ENCODE results near the gene SMG6.
A peak's percentile ranks its signal among the peaks of the same experiment; 100 is the strongest.

SMG6 gene

DNA sequence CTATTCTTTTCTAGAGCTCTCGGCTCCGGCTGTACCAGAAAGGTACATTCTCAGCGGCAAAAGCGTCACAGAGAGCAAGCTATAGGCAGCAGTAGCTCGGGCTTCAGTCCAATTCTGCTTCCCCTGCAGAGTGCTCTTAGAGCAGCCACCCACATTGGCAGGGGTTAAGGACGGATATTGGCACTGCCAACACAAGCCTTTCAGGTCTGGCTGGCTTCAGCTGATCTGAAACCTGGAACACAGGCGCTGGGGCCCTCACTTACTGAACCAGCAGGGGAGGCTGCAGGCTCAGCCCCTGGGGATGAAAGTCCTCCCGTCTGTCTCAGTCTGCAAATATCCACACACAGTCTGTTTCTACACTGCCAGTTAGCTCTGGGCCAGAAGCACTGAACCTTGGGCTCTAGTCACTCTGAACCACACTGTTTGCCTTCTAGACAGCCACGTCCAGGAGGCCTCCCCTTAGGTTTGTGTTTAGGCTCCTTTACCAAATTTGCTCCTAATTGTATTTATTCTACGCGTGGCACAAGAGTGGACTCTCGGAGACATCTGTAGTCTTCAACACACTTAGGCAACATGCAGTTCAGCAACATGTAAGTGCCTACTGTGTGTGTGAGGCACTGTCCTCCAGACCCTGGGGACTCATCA, 208.6 kb downstream of the SMG6 start:
- peaks cover 12% of the 10 kb centered on the region for H3K4me1 ChIP-seq (ENCODE audit: low read length)
- H3K79me2 ChIP-seq (ENCODE audit: low read length) = no peaks in the 10 kb centered on the region
- H3K9ac ChIP-seq (ENCODE audit: low read length) = no peak overlapping the region
- H3K4me3 ChIP-seq (ENCODE audit: low read length) = no peak overlapping the region
- H3K9me3 ChIP-seq (ENCODE audit: insufficient read depth, low read length) = no peaks in the 10 kb centered on the region
- H3K36me3 ChIP-seq (replicated peaks; ENCODE audit: low read depth, low read length) = no peaks in the 10 kb centered on the region
- peaks cover 7% of the 10 kb centered on the region; the same call in 1 of the 2 replicates for H3K27me3 ChIP-seq (ENCODE audit: low read depth, low read length)
- H3K4me2 ChIP-seq (ENCODE audit: low read length) = no peak overlapping the region
- no peak for TF ChIP-seq EZH2phosphoT487 (IDR thresholded peaks at IDR 0.05; ENCODE audit: low read depth)
- TF ChIP-seq, protein P1, sequence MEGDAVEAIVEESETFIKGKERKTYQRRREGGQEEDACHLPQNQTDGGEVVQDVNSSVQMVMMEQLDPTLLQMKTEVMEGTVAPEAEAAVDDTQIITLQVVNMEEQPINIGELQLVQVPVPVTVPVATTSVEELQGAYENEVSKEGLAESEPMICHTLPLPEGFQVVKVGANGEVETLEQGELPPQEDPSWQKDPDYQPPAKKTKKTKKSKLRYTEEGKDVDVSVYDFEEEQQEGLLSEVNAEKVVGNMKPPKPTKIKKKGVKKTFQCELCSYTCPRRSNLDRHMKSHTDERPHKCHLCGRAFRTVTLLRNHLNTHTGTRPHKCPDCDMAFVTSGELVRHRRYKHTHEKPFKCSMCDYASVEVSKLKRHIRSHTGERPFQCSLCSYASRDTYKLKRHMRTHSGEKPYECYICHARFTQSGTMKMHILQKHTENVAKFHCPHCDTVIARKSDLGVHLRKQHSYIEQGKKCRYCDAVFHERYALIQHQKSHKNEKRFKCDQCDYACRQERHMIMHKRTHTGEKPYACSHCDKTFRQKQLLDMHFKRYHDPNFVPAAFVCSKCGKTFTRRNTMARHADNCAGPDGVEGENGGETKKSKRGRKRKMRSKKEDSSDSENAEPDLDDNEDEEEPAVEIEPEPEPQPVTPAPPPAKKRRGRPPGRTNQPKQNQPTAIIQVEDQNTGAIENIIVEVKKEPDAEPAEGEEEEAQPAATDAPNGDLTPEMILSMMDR (IDR thresholded peaks at IDR 0.05; ENCODE audit: low read depth, low read length) = peak; percentile 39
- H2AFZ ChIP-seq (ENCODE audit: low read depth, low read length) = no peak overlapping the region
- no peaks in the 10 kb centered on the region for H4K20me1 ChIP-seq (ENCODE audit: insufficient read depth, low read length)
- H3K27ac ChIP-seq (ENCODE audit: low read length) = no peak overlapping the region

DNA sequence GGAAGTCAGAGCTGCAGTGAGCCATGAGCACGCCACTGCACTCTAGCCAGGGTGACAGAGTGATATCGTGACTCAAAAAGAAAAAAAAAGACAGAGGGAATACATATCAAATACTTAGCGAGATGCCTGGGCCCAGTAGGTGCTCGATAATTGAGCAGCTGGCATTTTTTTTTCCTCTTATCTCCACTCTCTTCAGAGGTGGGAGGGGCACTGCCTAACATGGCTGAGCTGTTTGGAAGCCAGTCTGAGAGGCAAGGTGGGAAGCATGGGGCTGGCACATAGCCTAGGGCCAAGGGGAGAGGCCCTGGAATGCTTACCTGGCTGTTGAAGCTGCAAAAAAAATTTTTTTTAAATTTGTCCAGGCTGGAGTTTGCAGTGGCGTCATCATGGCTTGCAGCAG, 210.2 kb downstream of the SMG6 start:
- no peak overlapping the region for H3K4me3 ChIP-seq (ENCODE audit: low read length)
- no peaks in the 10 kb centered on the region for H3K36me3 ChIP-seq (replicated peaks; ENCODE audit: low read depth, low read length)
- H4K20me1 ChIP-seq (ENCODE audit: insufficient read depth, low read length) = no peaks in the 10 kb centered on the region
- H2AFZ ChIP-seq (ENCODE audit: low read depth, low read length) = no peak overlapping the region
- TF ChIP-seq, protein P1 (IDR thresholded peaks at IDR 0.05; ENCODE audit: low read depth, low read length) = no peak
- TF ChIP-seq EZH2phosphoT487 (IDR thresholded peaks at IDR 0.05; ENCODE audit: low read depth) = no peak
- peaks cover 22% of the 10 kb centered on the region for H3K4me1 ChIP-seq (ENCODE audit: low read length)
- no peak overlapping the region for H3K27ac ChIP-seq (ENCODE audit: low read length)
- H3K9me3 ChIP-seq (ENCODE audit: insufficient read depth, low read length) = no peaks in the 10 kb centered on the region
- no peaks in the 10 kb centered on the region for H3K79me2 ChIP-seq (ENCODE audit: low read length)
- H3K4me2 ChIP-seq (ENCODE audit: low read length) = no peak overlapping the region
- no peak overlapping the region for H3K9ac ChIP-seq (ENCODE audit: low read length)
- peaks cover 11% of the 10 kb centered on the region; the same call in 1 of the 2 replicates for H3K27me3 ChIP-seq (ENCODE audit: low read depth, low read length)

DNA sequence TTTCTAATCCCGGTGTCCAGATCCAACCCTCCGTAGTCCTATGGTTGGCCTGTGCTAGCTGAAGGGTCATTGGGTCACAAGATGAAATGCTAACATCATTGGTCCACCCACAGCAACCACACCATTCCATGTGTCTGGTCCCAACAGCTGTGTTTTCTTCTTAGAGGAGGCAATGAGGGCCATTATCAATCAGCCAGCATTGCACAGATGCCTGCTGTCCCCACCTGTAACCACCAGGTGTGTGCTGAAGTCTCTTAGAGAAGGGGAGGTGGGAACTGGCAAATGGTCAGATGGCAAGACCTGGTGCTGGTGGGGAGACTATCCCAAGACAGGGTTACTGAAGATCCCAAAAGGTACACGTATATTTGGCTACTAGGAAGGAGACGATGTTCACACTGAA, 211.3 kb downstream of the SMG6 start:
- Histone ChIP-seq H2AFZ (ENCODE audit: low read depth, low read length) (no peak overlapping the region), H3K4me3 (ENCODE audit: low read length) (no peak overlapping the region), H3K79me2 (ENCODE audit: low read length) (no peaks in the 10 kb centered on the region), H3K9me3 (ENCODE audit: insufficient read depth, low read length) (no peaks in the 10 kb centered on the region), H3K27me3 (ENCODE audit: low read depth, low read length) (peaks cover 14% of the 10 kb centered on the region; the same call in 1 of the 2 replicates), H4K20me1 (ENCODE audit: insufficient read depth, low read length) (peaks cover 2% of the 10 kb centered on the region), H3K4me2 (ENCODE audit: low read length) (no peak overlapping the region), H3K27ac (ENCODE audit: low read length) (no peak overlapping the region), H3K9ac (ENCODE audit: low read length) (no peak overlapping the region), H3K4me1 (ENCODE audit: low read length) (peaks cover 33% of the 10 kb centered on the region), H3K36me3 (replicated peaks; ENCODE audit: low read depth, low read length) (no peaks in the 10 kb centered on the region)
- TF ChIP-seq EZH2phosphoT487 (IDR thresholded peaks at IDR 0.05; ENCODE audit: low read depth) = no peak
- TF ChIP-seq, protein P1 (IDR thresholded peaks at IDR 0.05; ENCODE audit: low read depth, low read length) = no peak

DNA sequence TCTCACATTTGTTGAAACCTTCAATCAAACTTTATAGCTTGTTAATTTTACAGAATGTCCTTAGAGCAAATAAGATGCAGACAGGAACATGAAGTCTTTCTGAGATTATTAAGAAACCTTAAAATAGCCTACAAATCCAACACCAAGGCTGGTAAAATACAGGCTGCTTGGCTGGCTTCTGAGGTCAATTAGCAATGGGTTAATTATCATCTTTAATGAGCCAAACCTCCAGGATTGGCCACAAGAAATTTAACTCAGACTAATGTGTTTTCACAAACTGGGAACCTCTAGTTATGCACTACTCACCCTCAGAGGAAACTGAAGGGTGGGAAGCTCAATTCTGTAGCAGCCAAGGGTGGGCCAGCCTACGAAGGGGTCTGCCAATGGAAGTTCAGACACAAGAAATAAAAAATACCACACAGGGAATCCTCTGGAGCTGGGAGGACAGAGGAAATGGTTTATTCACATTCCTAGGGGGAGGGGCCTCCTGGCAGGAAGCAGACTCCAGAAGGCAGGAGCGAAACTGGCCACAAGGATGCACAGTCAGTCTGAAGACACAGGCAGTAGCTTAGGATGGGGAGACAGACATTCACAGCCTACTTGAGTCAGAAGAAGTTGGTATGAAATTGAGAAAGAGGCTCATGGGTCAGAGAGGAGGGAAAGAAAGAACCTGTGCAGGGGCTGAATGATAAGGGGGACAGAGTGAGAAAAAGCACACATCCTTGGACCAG, 212.6 kb downstream of the SMG6 start:
- TF ChIP-seq, protein P1 (IDR thresholded peaks at IDR 0.05; ENCODE audit: low read depth, low read length) = no peak
- no peak for TF ChIP-seq EZH2phosphoT487 (IDR thresholded peaks at IDR 0.05; ENCODE audit: low read depth)
- Histone ChIP-seq H3K4me2 (ENCODE audit: low read length) (peak overlapping the region; percentile 85), H4K20me1 (ENCODE audit: insufficient read depth, low read length) (peaks cover 13% of the 10 kb centered on the region), H3K9ac (ENCODE audit: low read length) (no peak overlapping the region), H3K9me3 (ENCODE audit: insufficient read depth, low read length) (no peaks in the 10 kb centered on the region), H3K27ac (ENCODE audit: low read length) (no peak overlapping the region), H3K4me1 (ENCODE audit: low read length) (peaks cover 46% of the 10 kb centered on the region), H3K36me3 (replicated peaks; ENCODE audit: low read depth, low read length) (no peaks in the 10 kb centered on the region), H3K27me3 (ENCODE audit: low read depth, low read length) (peaks cover 19% of the 10 kb centered on the region; the same call in 1 of the 2 replicates), H3K79me2 (ENCODE audit: low read length) (no peaks in the 10 kb centered on the region), H2AFZ (ENCODE audit: low read depth, low read length) (no peak overlapping the region), H3K4me3 (ENCODE audit: low read length) (no peak overlapping the region)
